Endothelial cell (in vitro differentiated cells): ENCODE data around the gene VPS37C. TPM values are rescaled to one million over a fixed set of nuclear protein-coding genes. Genes with fewer than 3 reads are reported as not detected.

Experiments used
- DNase-seq: peaks from one replicate; pipeline ENCODE4 v3.0.0; 2021; ENCODE audit warnings: low spot score
- H3K27ac Mint-ChIP-seq: one replicate; pipeline ENCODE4 v1.8.0; 2021; ENCODE audit warnings: mixed read lengths, inconsistent platforms; ENCODE audit not compliant: unreplicated experiment
- H3K27me3 Mint-ChIP-seq: one replicate; pipeline ENCODE4 v1.8.0; 2021; ENCODE audit warnings: mild to moderate bottlenecking, moderate library complexity, mixed read lengths, inconsistent platforms; ENCODE audit not compliant: unreplicated experiment
- H3K36me3 Mint-ChIP-seq: one replicate; pipeline ENCODE4 v1.8.0; 2021; ENCODE audit warnings: mild to moderate bottlenecking, low read depth, mixed read lengths, inconsistent platforms; ENCODE audit not compliant: unreplicated experiment
- H3K4me1 Mint-ChIP-seq: one replicate; pipeline ENCODE4 v1.8.0; 2021; ENCODE audit warnings: mild to moderate bottlenecking, mixed read lengths, inconsistent platforms; ENCODE audit not compliant: unreplicated experiment
- H3K4me3 Mint-ChIP-seq: one replicate; pipeline ENCODE4 v1.8.0; 2021; ENCODE audit warnings: mild to moderate bottlenecking, mixed read lengths, inconsistent platforms; ENCODE audit not compliant: unreplicated experiment
- H3K9me3 Mint-ChIP-seq: one replicate; pipeline ENCODE4 v1.8.0; 2021; ENCODE audit warnings: mixed read lengths, inconsistent platforms; ENCODE audit not compliant: unreplicated experiment
- total RNA-seq: library from RNA; stranded (reverse); fragmentation: NEBNext Ultra II Directional; extraction: Animal tissue kit (Norgen Biotek cat#: 25700); gene quantifications from one replicate; pipeline ENCODE4 v1.2.1, GENCODE V29; 2021; ENCODE audit not compliant: unreplicated experiment
- TF ChIP-seq, protein P1 (sequence below): fragments of 200-600 bp; sonication (generic); IDR thresholded peaks from one replicate; pipeline ENCODE4 v1.5.0; 2021; ENCODE audit warnings: antibody characterized with exemption; ENCODE audit not compliant: unreplicated experiment

The VPS37C gene
- total RNA-seq, 1 donor from 2014 or later, result 23.9 TPM

DNA sequence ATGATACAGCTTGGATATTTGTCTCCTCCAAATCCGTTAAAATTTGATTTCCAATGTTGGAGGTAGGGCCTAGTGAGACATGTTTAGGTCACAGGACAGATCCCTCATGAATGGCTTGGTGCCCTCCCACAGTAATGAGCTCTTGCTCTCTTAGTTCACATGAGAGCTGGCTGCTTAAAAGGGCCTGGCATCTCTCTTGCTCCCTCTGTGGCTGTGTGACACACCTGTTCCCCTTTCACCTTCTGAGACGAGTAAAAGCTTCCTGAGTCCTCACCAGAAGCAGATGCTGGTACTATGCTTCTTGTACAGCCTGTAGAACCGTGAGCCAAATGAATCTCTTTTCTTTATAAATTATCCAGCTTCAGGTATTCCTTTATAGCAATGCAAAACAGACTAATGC, 3.5 kb downstream of the VPS37C start:
- H3K36me3 Mint-ChIP-seq, result no peaks in the 10 kb centered on the region
- H3K4me1 Mint-ChIP-seq, result peaks cover 31% of the 10 kb centered on the region
- no peak overlapping the region for H3K4me3 Mint-ChIP-seq
- H3K27me3 Mint-ChIP-seq, result peaks cover 6% of the 10 kb centered on the region
- TF ChIP-seq, protein P1, sequence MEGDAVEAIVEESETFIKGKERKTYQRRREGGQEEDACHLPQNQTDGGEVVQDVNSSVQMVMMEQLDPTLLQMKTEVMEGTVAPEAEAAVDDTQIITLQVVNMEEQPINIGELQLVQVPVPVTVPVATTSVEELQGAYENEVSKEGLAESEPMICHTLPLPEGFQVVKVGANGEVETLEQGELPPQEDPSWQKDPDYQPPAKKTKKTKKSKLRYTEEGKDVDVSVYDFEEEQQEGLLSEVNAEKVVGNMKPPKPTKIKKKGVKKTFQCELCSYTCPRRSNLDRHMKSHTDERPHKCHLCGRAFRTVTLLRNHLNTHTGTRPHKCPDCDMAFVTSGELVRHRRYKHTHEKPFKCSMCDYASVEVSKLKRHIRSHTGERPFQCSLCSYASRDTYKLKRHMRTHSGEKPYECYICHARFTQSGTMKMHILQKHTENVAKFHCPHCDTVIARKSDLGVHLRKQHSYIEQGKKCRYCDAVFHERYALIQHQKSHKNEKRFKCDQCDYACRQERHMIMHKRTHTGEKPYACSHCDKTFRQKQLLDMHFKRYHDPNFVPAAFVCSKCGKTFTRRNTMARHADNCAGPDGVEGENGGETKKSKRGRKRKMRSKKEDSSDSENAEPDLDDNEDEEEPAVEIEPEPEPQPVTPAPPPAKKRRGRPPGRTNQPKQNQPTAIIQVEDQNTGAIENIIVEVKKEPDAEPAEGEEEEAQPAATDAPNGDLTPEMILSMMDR, result no peak
- H3K9me3 Mint-ChIP-seq, result no peaks in the 10 kb centered on the region
- H3K27ac Mint-ChIP-seq, result no peak overlapping the region
- no peak for DNase-seq

DNA sequence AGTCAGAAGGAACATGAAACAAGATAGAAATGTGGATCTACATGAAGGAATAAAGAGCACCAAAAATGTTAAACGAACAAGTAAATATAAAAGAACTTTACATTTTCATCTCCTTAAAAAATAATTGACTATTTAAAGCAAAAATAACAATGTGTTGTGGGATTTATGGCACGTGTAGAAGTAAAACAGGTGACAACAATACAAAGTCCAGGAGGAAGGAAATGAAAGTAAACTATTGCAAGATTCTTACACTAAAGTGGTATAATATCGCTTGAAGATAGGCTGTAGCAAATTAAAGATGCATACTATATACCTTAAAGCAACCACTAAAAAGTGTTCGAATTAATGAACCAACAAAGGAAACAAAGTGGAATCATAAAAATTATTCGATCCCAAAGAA, 5.5 kb downstream of the VPS37C start:
- H3K27me3 Mint-ChIP-seq, result peaks cover 5% of the 10 kb centered on the region
- H3K36me3 Mint-ChIP-seq, result no peaks in the 10 kb centered on the region
- no peak overlapping the region for H3K27ac Mint-ChIP-seq
- DNase-seq, result no peak
- H3K9me3 Mint-ChIP-seq, result no peaks in the 10 kb centered on the region
- peaks cover 37% of the 10 kb centered on the region for H3K4me1 Mint-ChIP-seq
- TF ChIP-seq, protein P1, result no peak
- no peak overlapping the region for H3K4me3 Mint-ChIP-seq

DNA sequence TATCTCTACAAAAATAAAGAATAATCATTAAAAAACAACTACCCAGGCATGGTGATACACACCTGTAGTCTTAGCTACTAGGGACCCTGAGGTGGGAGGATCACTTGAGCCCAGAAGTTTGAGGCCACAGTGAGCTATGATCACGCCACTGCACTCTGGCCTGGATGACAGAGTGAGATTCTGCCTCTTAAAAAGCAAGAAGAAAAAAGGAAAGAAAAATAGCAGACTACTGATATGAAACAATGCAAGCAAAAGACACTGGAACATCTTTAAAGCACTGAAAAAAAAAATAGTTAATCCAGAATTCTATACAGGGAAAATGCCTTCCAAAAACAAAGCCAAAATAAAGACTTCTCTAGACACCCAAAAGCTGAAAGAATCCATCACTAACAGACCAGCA, 5.9 kb downstream of the VPS37C start:
- H3K27ac Mint-ChIP-seq, result no peak overlapping the region
- no peak for DNase-seq
- peaks cover 1% of the 10 kb centered on the region for H3K27me3 Mint-ChIP-seq
- H3K36me3 Mint-ChIP-seq, result no peaks in the 10 kb centered on the region
- H3K9me3 Mint-ChIP-seq, result no peaks in the 10 kb centered on the region
- TF ChIP-seq, protein P1, result no peak
- peaks cover 34% of the 10 kb centered on the region for H3K4me1 Mint-ChIP-seq
- H3K4me3 Mint-ChIP-seq, result no peak overlapping the region

DNA sequence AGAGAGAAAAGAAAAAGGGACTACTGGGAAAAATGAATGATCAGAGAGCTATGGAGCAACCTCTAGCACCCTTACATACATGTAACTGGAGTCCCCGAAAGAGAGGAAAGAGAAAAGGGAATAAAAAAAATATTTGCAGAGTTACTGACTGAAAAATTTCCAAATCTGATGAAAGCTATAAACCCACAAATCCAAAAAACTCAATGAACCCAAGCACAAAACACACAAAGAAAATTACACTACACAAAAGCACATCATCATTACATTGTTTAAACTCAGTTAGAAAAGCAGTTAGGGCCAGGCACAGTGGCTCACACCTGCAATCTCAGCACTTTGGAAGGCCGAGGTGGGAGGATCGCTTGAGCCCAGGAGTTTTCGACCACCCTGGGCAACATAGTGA, 6.7 kb downstream of the VPS37C start:
- H3K4me1 Mint-ChIP-seq, result peaks cover 37% of the 10 kb centered on the region
- H3K27ac Mint-ChIP-seq, result peak overlapping the region; percentile 9
- no peaks in the 10 kb centered on the region for H3K36me3 Mint-ChIP-seq

DNA sequence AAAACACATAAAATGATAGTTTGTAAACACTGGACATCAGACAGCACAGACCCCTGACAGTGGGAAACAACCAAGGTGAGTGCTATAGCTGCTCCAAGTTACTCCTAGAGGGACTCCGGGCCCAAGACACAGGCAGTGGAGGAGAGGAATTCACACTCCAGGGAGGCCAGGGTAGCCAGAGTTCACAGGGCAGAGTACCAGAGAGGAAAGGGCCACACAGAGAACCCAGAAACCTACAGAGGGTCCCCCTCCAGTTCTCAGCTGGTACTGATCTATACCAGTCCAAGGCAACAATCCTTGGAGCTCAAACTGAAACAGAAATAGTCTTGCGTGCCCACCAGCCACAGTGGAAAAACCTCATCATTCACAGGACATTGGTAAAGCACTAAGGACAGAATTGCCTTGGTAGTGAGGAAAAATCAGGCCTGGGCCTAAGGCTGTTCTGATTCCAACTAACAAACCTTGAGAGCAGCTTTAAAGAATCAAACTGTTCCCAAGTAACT, 7.6 kb downstream of the VPS37C start:
- TF ChIP-seq, protein P1, result no peak
- no peaks in the 10 kb centered on the region for H3K9me3 Mint-ChIP-seq
- no peak overlapping the region for H3K4me3 Mint-ChIP-seq
- no peaks in the 10 kb centered on the region for H3K36me3 Mint-ChIP-seq
- H3K27ac Mint-ChIP-seq, result no peak overlapping the region
- H3K27me3 Mint-ChIP-seq, result peaks cover 6% of the 10 kb centered on the region
- H3K4me1 Mint-ChIP-seq, result peaks cover 37% of the 10 kb centered on the region
- DNase-seq, result no peak

More for the DNA sequence above, 6.7 kb downstream of the VPS37C start:
- no peaks in the 10 kb centered on the region for H3K9me3 Mint-ChIP-seq
- H3K27me3 Mint-ChIP-seq, result peaks cover 3% of the 10 kb centered on the region
- H3K4me3 Mint-ChIP-seq, result no peak overlapping the region
- TF ChIP-seq, protein P1, result no peak
- DNase-seq, result no peak
